Measurements from ENCODE around the gene C10orf120. TPM values are rescaled to one million over a fixed set of nuclear protein-coding genes. Genes with fewer than 3 reads are reported as not detected.

Gene C10orf120
- total and polyA plus RNA-seq, 2 experiments from 2014 or later: not detected

- Histone ChIP-seq H3F3A (replicated peaks; ENCODE audit: low read depth) (no peaks in the 10 kb centered on the region), H3K36me3 (ENCODE audit: insufficient read depth) (no peaks in the 10 kb centered on the region), H3K9me2 (ENCODE audit: insufficient read depth) (0 out of 2 replicates have a peak, but pooled peaks cover 17% of the 10 kb centered on the region), H3K27me3 (ENCODE audit: insufficient read depth) (no peaks in the 10 kb centered on the region), H3K79me2 (replicated peaks; ENCODE audit: insufficient read depth) (no peaks in the 10 kb centered on the region), H3K4me1 (ENCODE audit: insufficient read depth) (no peaks in the 10 kb centered on the region), H3K27ac (ENCODE audit: low read depth) (no peak overlapping the region), H3K4me2 (no peak overlapping the region), H4K20me1 (replicated peaks; ENCODE audit: insufficient read depth) (no peaks in the 10 kb centered on the region), H2AFZ (no peak overlapping the region), H3K4me3 (no peak overlapping the region)
- DNase-seq (ENCODE audit: low spot score): no peak
- no peak overlapping the region for H3K4me3 Mint-ChIP-seq
- no peaks in the 10 kb centered on the region for H3K9me3 Mint-ChIP-seq
- ATAC-seq: peak; percentile 85
- H3K27me3 Mint-ChIP-seq (ENCODE audit: insufficient read depth, low read depth, poor library complexity): no peaks in the 10 kb centered on the region
- H3K27ac Mint-ChIP-seq: no peak overlapping the region
- H3K4me1 Mint-ChIP-seq: peaks cover 3% of the 10 kb centered on the region; the same call in 1 of the 3 replicates
- no peak for TF ChIP-seq EZH2phosphoT487 (IDR thresholded peaks at IDR 0.05; ENCODE audit: unreplicated experiment)
- TF ChIP-seq EZH2 (IDR thresholded peaks at IDR 0.05; ENCODE audit: low read depth, unreplicated experiment): no peak
- no peak for TF ChIP-seq ZNF331 (CRISPR knock-in tag; IDR thresholded peaks at IDR 0.05; ENCODE audit: low read depth)
- TF ChIP-seq STAT1 (IDR thresholded peaks at IDR 0.05; ENCODE audit: unreplicated experiment): no peak
- TF ChIP-seq ZNF114 (CRISPR knock-in tag; IDR thresholded peaks at IDR 0.05): no peak
- TF ChIP-seq CREB1 (CRISPR knock-in tag; IDR thresholded peaks at IDR 0.05; ENCODE audit: low read depth): no peak
- TF ChIP-seq POLR2AphosphoS5 (IDR thresholded peaks at IDR 0.05; ENCODE audit: low read depth): no peak
- TF ChIP-seq REST (IDR thresholded peaks at IDR 0.05; ENCODE audit: unreplicated experiment): no peak
- TF ChIP-seq NANOG (IDR thresholded peaks at IDR 0.05; ENCODE audit: borderline replicate concordance): no peak
- no peak for TF ChIP-seq CTCF (conservative IDR thresholded peaks at IDR 0.05; ENCODE audit: low read depth in 2 of 2)
- TF ChIP-seq ETS1 (IDR thresholded peaks at IDR 0.05): no peak
- TF ChIP-seq ZNF462 (CRISPR knock-in tag; IDR thresholded peaks at IDR 0.05): no peak
- no peak for TF ChIP-seq JUNB (IDR thresholded peaks at IDR 0.05; ENCODE audit: unreplicated experiment)
- no peaks in the 10 kb centered on the region for H3K36me3 Mint-ChIP-seq (ENCODE audit: low read depth)
Measured at GRCh38 chr10:122657255-122657654, 42.4 kb downstream of the C10orf120 start.

Data from GM23338 (cell line).